HEK293T (cell line): ENCODE results near the gene BTBD17.

Source experiments
- BHLHE40 ChIP-seq: fragments of 450-650 bp; IDR thresholded peaks from 2 replicates; pipeline ENCODE4 v1.6.1; 2016; ENCODE audit warnings: mild to moderate bottlenecking, moderate library complexity, borderline replicate concordance
- ELF4 ChIP-seq: fragments of 450-650 bp; IDR thresholded peaks from 2 replicates; pipeline ENCODE4 v1.6.1; 2017; ENCODE audit warnings: antibody characterized with exemption
- FOXA1 ChIP-seq: fragments of 450-650 bp; IDR thresholded peaks from 2 replicates; pipeline ENCODE4 v1.6.1; 2016; ENCODE audit warnings: mild to moderate bottlenecking
- FOXK2 ChIP-seq: fragments of 450-650 bp; IDR thresholded peaks from 2 replicates; pipeline ENCODE4 v1.6.1; 2016; ENCODE audit warnings: mild to moderate bottlenecking
- FOXM1 ChIP-seq: fragments of 450-650 bp; IDR thresholded peaks from 2 replicates; pipeline ENCODE4 v1.6.1; 2017; ENCODE audit warnings: mild to moderate bottlenecking, borderline replicate concordance
- L3MBTL2 ChIP-seq: fragments of 450-650 bp; conservative IDR thresholded peaks from 2 replicates; pipeline ENCODE4 v1.6.1; 2016; ENCODE audit warnings: mild to moderate bottlenecking
- LEF1 ChIP-seq: fragments of 450-650 bp; IDR thresholded peaks from 2 replicates; pipeline ENCODE4 v1.6.1; 2017; ENCODE audit warnings: mild to moderate bottlenecking, borderline replicate concordance
- NFRKB ChIP-seq: fragments of 450-650 bp; IDR thresholded peaks from 2 replicates; pipeline ENCODE4 v1.6.1; 2016; ENCODE audit warnings: mild to moderate bottlenecking, moderate library complexity
- PKNOX1 ChIP-seq: fragments of 450-650 bp; IDR thresholded peaks from 2 replicates; pipeline ENCODE4 v1.6.1; 2016
- SP1 ChIP-seq: fragments of 450-650 bp; IDR thresholded peaks from 2 replicates; pipeline ENCODE4 v1.6.1; 2017
- SUZ12 ChIP-seq: fragments of 450-650 bp; IDR thresholded peaks from 2 replicates; pipeline ENCODE4 v1.6.1; 2016; ENCODE audit warnings: mild to moderate bottlenecking
- ZNF384 ChIP-seq: fragments of 450-650 bp; IDR thresholded peaks from 2 replicates; pipeline ENCODE4 v1.6.1; 2016

GRCh38 chr17:74392848-74393247, 31.2 kb upstream of the BTBD17 start:
- TF ChIP-seq SP1, result no peak
- TF ChIP-seq FOXK2, result no peak
- no peak for TF ChIP-seq BHLHE40
- no peak for TF ChIP-seq NFRKB
- TF ChIP-seq FOXM1, result no peak
- no peak for TF ChIP-seq ZNF384
- no peak for TF ChIP-seq SUZ12
- TF ChIP-seq PKNOX1, result no peak
- TF ChIP-seq LEF1, result no peak
- no peak for TF ChIP-seq ELF4
- TF ChIP-seq FOXA1, result no peak
- 0 out of 2 replicates have a peak, but pooled peaks have one; percentile 28 for TF ChIP-seq L3MBTL2
